ENCODE measurements around the gene BTG3.
A peak's percentile ranks its signal among the peaks of the same experiment; 100 is the strongest.

The BTG3 gene

GRCh38 chr21:17585875-17586450 is 26.7 kb downstream of the BTG3 start:
- peak in 1 of 51 donors; percentile 9 for DNase-seq

DNA sequence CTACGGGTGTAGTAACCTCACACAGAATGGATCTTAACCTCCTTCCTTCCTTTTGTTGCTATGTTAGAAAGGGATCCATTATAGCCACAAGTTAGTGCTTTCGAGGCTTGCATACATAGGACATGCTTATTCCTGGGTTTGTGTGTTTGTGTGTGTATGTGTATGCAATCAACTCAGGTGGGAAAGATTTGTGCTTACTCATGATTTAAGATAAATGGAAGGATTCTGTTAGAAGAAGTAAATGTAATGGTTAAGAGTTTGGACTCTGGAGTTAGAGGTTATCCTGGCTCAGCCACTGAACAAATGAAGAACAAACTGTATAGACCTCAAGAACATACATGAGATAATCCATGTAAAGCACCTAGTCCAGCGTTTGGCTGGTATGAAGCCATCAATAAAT is 28.8 kb downstream of the BTG3 start:
- no peak for DNase-seq

DNA sequence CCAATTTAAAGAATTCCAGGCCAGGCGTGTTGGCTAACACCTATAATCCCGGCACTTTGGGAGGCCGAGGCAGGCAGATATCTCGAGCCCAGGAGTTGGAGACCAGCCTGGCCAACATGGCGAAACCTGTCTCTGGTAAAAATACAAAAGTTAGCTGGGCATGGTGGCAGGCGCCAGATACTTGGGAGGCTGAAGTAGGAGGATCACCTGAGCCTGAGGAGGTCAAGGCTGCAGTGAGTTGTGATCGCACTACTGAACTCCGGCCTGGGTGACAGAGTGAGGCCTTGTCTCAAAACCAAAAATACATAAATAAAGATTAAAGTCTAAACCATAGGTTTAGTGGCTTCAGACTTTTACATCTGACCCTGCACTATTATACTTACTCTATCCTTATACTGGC is 32.4 kb downstream of the BTG3 start:
- no peak for DNase-seq

- DNase-seq = no peak
Measured at GRCh38 chr21:17578876-17579275, 33.8 kb downstream of the BTG3 start.

- no peak for DNase-seq
Measured at GRCh38 chr21:17578162-17578561, 34.5 kb downstream of the BTG3 start.

GRCh38 chr21:17577701-17578100 is 35.0 kb downstream of the BTG3 start:
- no peak for DNase-seq

DNA sequence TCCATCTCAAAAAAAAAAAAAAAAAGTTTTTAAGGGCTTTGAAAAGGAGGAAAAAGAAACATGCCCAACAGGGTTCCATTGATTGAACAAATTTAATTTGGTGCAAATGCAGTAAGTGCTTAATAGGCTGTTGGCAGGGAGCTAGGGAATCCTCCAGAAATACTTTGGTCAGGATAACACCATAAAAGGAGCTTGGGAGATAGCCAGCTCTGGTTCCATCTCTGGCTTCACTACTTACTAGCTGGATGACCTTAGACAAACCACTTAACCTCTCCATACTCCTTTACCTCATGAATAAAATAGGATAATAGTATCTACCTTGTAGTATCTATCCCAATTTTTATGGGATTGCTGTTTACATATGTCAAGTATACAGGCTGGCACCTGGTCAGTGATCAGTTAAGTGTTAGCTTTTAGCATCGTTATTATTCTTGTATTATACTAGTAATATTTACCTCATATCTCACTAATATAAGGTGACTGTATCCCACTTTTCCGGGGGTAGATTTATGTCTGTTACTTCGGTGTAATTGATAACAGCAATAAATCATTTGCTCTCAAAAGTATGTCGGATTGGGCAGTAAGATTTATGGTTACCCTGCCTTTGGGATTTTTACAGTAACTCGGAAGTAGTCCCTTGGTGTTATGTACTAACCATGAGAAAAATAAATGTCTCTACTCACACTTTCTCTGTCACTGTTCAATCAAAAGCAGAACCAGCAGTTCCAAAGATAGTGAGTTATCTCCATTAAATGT is 36.4 kb downstream of the BTG3 start:
- no peak for DNase-seq

GRCh38 chr21:17575076-17575475 is 37.6 kb downstream of the BTG3 start:
- DNase-seq = no peak

- no peak for DNase-seq
Measured at GRCh38 chr21:17572431-17572830, 40.3 kb downstream of the BTG3 start.

DNA sequence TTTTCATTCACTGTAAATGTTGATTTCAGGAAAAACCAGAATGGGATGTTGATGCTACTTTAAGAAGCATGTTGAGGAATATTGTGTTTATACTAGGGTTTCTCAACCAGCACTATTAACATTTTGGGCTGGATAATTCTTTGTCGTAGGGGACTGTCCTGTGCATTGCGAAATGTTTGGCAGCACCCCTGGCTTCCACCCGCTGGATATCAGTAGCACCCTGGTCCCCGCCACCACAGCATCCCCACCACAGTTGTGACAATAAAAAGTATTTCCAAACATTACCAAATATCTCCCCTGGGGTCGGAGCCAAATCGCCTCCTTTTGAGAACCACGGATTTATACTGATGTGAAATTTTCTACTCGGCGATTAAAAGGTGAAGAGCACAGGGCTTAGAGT is 41.9 kb downstream of the BTG3 start:
- no peak for DNase-seq

GRCh38 chr21:17560377-17561025 is 52.2 kb downstream of the BTG3 start:
- DNase-seq = no peak

DNA sequence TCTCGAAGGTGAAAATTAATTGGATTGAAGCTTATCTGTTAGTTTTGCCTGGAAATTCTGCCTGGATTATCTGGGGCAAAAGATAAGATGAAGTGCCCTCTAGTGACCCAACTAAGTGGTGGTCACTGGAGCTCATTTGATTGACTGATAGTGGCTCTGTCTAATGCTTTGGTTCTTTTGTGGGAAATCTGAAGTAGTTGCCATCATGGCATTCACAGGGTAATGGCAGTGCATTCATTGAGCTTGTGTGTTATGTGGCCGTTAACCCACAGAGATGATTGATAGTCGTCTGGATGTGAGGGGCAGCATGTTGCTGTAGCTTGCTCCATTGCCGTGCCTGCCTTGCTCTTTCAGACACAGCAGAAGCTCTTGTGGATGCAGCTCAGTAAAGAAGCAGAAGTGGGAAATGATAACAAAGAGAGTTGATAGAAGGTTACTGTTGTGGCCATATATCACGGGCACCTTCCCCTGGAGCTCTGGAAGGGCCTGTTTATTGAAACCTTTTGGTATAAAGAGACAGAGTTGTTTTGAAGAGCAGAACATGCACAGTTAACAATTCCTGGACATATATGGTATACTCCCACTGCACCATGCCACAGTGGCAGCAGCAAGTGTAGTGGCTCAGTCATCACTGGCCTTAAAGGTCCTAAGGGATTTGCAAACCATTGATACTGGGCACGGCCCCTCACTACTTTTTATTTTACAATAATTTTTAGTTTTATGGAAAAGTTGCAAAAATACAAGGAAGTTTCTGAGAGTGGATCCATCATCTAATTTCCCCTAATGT is 57.8 kb downstream of the BTG3 start:
- peak in 16 of 51 donors; percentile 7 to 80 (median 18) for DNase-seq

DNA sequence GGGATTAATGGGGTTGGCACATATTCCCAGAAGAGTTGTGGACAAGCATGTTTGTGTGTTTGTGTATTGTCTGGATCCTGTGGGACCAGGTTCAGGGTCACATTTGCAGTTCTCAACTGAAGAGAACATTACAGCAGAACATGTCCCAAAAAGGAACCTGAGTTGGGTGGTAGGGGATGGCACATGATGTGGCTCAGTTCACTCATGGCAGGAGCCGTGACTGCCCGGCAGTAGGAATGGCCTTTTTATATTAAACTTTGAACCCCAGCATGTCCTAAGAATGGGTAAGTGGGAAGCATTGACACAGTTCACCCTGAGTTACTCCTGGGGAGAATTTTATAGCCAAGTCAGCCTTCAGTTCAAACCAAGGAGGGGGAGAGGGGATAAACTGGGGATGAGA is 58.6 kb downstream of the BTG3 start:
- DNase-seq = no peak

DNA sequence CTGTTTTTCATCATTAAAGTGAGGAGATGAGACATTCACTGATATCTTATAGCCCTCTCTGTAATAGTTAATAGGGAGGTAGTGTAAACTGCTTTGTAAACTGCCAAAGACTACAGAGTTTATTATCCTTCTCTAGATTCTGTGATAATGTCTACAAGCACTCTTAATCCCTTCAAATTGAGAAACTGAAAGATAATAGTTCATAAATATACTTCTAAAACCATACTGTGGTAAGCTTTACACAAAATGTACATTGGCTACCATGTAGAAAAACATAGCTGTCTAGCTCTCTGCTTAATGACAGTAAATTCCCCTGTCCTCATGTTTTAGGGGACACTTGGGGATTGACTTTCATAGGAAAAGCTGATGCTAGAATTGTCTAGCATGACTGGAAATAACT is 60.3 kb downstream of the BTG3 start:
- DNase-seq = no peak

DNA sequence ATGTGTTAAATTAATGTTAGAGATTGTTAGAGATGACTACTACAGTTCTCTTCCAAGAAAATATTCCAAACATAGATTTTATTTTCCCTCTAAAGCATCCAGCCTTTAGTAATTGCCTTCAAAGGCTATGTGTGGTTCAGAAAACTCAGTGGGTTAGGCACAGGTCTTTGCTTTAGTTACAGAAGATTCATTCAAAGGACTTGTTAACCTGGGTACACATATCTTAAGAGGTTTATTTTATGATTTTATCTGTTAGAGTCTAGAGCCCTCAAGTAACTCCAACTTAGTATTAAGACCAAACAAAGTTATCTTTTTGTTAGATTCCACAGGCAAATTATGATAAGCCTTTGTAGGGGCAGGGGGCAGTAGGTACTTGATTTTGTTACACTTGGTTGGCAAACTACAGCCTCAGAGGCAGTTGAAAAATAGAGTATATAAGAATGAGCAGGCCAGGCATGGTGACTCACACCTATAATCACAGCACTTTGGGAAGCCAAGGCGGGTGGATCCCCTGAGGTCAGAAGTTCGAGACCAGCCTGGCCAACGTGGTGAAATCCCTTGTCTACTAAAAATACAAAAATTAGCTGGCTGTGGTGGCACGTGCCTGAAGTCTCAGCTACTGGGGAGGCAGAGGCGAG is 61.9 kb downstream of the BTG3 start:
- DNase-seq = no peak

- no peak for DNase-seq
Measured at GRCh38 chr21:17548262-17548661, 64.4 kb downstream of the BTG3 start.

DNA sequence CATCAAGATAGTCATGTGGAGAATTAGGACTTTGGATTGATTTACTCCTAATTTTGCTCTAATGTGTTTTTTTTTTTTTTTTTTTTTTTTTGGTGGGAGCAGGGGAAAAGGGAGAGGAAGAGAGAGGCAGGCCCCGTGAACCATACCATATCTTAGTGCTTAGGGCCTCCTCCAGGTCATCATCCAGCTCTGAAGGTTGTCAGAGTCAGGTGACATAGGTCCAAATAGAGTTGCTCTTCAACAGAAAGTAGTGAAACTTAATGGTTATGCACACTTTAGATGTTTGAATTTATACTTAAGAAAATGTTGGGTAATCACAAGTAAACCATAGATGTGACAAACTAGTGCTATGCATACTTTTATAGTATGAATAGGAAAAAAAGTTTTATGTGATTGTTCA is 67.7 kb downstream of the BTG3 start:
- DNase-seq = no peak
